Lung (tissue), 12 donors: ENCODE results near the gene SMYD4. TPM values are rescaled to one million over a fixed set of nuclear protein-coding genes. Genes with fewer than 3 reads are reported as not detected.
A peak's percentile ranks its signal among the peaks of the same experiment; 100 is the strongest.

Experiments
- ATAC-seq: fragments of 200-7000 bp; cut with Tn5 transposase; one replicate; pipeline ENCODE4 v1.9.1; 2020; ENCODE audit warnings: moderate number of reproducible peaks; ENCODE audit not compliant: insufficient read depth, low FRiP score
- DNase-seq, 3 donors: peaks; one replicate each; pipeline ENCODE4 v3.0.0-alpha.2; 2013 to 2017
- H3K27ac ChIP-seq, 2 donors: one replicate each; pipeline ENCODE4 v1.5.1; 2013; ENCODE audit warnings: mild to moderate bottlenecking in 2 of 2, moderate library complexity in 2 of 2, control low read depth in 1 of 2, inconsistent platforms in 1 of 2, low read depth in 1 of 2, low read length in 1 of 2
- H3K27me3 ChIP-seq, 3 donors: one replicate each; pipeline ENCODE4 v1.5.1; 2013; ENCODE audit warnings: low read length in 2 of 3; ENCODE audit not compliant: control insufficient read depth in 3 of 3, insufficient read depth in 3 of 3
- H3K36me3 ChIP-seq, 4 donors: one replicate each; pipeline ENCODE4 v1.5.1; 2013; ENCODE audit warnings: low read length in 4 of 4, mild to moderate bottlenecking in 1 of 4, moderate library complexity in 1 of 4; ENCODE audit not compliant: control insufficient read depth in 4 of 4, insufficient read depth in 4 of 4
- H3K4me1 ChIP-seq, 5 donors: one replicate each; pipeline ENCODE4 v1.5.1; 2013; ENCODE audit warnings: low read length in 5 of 5, mild to moderate bottlenecking in 2 of 5, moderate library complexity in 1 of 5; ENCODE audit not compliant: control insufficient read depth in 5 of 5, insufficient read depth in 5 of 5
- H3K4me3 ChIP-seq: one replicate; pipeline ENCODE4 v1.5.1; 2013; ENCODE audit warnings: mild to moderate bottlenecking, control low read depth, moderate library complexity
- H3K9ac ChIP-seq, 2 donors: one replicate each; pipeline ENCODE4 v1.5.1; 2013; ENCODE audit warnings: low read length in 2 of 2, control low read depth in 1 of 2; ENCODE audit not compliant: insufficient read depth in 1 of 2
- H3K9me3 ChIP-seq, 4 donors: one replicate each; pipeline ENCODE4 v1.5.1; 2013; ENCODE audit warnings: low read length in 3 of 4, mild to moderate bottlenecking in 1 of 4, moderate library complexity in 1 of 4; ENCODE audit not compliant: control insufficient read depth in 4 of 4, insufficient read depth in 3 of 4
- WGBS, 2 donors: extraction: QIAGEN DNeasy Blood & Tissue Kit; methylation state at CpG; one replicate each; pipeline ENCODE4 v1.1.7; 2013; 5-methylcytosine and 5-hydroxymethylcytosine counted together
- polyA plus RNA-seq, 2 donors: library from polyadenylated mRNA; stranded (reverse); fragments of 200-250 nt; gene quantifications; one replicate each; pipeline ENCODE4 v1.2.1, GENCODE V29; 2013
- total RNA-seq, 2 donors: library from RNA; depleted of rRNA in 1 of 2; stranded (reverse); fragments of >200 nt in 1 of 2; gene quantifications; one replicate each; pipeline ENCODE4 v1.2.1, GENCODE V29; 2014 to 2021
- TF ChIP-seq, protein P1 (sequence below): IDR thresholded peaks from 2 replicates; pipeline ENCODE4 v1.5.1; 2012; ENCODE audit warnings: mild to moderate bottlenecking; ENCODE audit errors: control extremely low read depth, extremely low read depth
- donor health status: control.
- donor health status: control.
- donor health status: Bipolar disorder and iron deficiency.
- donor health status: healthy.
- donor health status: DM: yes; HTN: yes; CAD: no.

The SMYD4 gene
- total and polyA plus RNA-seq, 4 donors = 7.5 to 18.2 (median 11.2) TPM

DNA sequence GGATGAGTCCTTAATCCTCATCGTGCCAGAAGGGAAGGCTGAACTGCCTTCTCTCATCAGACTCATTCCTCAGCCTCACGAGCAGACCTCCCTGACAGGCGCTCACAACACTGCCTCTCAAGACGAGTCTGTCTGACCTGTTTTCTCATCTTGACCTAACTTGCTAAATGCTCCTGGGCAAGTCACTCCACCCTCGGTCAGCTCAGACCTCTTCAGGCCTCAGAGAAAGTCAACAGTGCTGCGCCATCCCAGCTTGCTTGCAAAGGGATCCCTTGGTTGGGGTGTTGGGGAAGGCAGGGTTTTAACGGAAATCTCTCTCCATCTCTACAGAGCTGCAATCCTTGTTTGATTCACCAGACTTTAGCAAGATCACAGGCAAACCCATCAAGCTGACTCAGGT is 52.8 kb downstream of the SMYD4 start:
- Histone ChIP-seq H3K4me3 (no peak overlapping the region), H3K4me1 (peaks cover 0 to 26% (median 17%) of the 10 kb centered on the region in 5 donors), H3K9me3 (no peaks in the 10 kb centered on the region), H3K27ac (peak overlapping the region in 1 of 2 donors; percentile 17), H3K9ac (no peak overlapping the region), H3K36me3 (peaks cover 4 to 21% (median 11%) of the 10 kb centered on the region in 4 donors), H3K27me3 (no peaks in the 10 kb centered on the region)
- WGBS, 2 donors = 78 to 94% methylated on average over 7 of the region's 7 CpGs
- ATAC-seq (no peak), DNase-seq (no peak)
- TF ChIP-seq, protein P1, sequence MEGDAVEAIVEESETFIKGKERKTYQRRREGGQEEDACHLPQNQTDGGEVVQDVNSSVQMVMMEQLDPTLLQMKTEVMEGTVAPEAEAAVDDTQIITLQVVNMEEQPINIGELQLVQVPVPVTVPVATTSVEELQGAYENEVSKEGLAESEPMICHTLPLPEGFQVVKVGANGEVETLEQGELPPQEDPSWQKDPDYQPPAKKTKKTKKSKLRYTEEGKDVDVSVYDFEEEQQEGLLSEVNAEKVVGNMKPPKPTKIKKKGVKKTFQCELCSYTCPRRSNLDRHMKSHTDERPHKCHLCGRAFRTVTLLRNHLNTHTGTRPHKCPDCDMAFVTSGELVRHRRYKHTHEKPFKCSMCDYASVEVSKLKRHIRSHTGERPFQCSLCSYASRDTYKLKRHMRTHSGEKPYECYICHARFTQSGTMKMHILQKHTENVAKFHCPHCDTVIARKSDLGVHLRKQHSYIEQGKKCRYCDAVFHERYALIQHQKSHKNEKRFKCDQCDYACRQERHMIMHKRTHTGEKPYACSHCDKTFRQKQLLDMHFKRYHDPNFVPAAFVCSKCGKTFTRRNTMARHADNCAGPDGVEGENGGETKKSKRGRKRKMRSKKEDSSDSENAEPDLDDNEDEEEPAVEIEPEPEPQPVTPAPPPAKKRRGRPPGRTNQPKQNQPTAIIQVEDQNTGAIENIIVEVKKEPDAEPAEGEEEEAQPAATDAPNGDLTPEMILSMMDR = no peak

DNA sequence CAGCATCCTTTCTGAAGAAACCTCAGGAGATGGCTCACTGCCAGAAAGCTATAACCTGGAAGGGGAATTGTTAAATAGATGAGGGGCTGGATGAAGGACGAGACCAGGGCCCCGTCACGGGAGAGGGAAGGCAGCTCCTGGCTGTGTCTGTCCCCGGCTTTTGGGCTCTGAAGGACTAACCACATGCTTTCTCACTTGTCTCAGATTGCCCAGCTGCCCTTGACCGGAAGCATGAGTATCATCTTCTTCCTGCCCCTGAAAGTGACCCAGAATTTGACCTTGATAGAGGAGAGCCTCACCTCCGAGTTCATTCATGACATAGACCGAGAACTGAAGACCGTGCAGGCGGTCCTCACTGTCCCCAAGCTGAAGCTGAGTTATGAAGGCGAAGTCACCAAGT is 53.4 kb downstream of the SMYD4 start:
- Histone ChIP-seq H3K9me3 (no peaks in the 10 kb centered on the region), H3K27me3 (no peaks in the 10 kb centered on the region), H3K27ac (peak overlapping the region in 1 of 2 donors; percentile 17), H3K36me3 (peaks cover 4 to 19% (median 10%) of the 10 kb centered on the region in 4 donors), H3K9ac (no peak overlapping the region), H3K4me1 (peaks cover 0 to 26% (median 17%) of the 10 kb centered on the region in 5 donors), H3K4me3 (no peak overlapping the region)
- DNase-seq (no peak), ATAC-seq (no peak)
- WGBS, 2 donors = 92 to 96% methylated on average over 10 of the region's 10 CpGs
- TF ChIP-seq, protein P1 = no peak

DNA sequence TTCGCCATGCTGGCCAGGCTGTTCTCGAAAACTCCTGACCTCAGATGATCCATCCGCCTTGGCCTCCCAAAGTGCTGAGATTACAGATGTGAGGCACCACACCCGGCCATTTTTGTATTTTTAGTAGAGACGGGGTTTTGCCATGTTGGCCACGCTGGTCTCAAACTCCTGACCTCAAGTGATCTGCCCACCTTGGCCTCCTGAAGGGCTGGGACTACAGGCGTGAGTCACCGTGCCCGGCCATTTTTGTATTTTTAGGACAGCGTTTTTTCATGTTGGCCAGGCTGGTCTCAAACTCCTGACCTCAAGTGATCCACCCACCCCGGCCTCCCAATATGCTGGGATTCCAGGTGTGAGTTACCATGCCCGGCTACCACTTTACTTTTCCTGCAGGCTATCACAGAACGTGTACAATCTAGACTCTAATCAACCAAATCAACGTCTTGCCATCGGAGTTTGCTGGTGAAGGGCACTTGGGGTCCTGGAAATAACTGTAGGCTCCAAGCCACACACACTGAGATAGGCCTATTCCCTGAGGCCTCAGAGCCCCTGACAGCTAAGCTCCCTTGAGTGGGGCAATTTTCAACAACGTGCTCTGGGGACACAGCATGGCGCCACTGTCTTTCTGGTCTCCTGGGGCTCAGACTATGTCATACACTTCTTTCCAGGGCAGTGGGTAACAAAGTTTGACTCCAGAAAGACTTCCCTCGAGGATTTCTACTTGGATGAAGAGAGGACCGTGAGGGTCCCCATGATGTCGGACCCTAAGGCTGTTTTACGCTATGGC is 55.1 kb downstream of the SMYD4 start:
- Histone ChIP-seq H3K4me3 (no peak overlapping the region), H3K27ac (no peak overlapping the region), H3K4me1 (peaks cover 0 to 24% (median 12%) of the 10 kb centered on the region in 5 donors), H3K9me3 (no peaks in the 10 kb centered on the region), H3K36me3 (peaks cover 4 to 15% (median 8%) of the 10 kb centered on the region in 4 donors), H3K9ac (peak overlapping the region; percentile 11 to 55), H3K27me3 (no peaks in the 10 kb centered on the region)
- WGBS, 2 donors = 94 to 95% methylated on average over 21 of the region's 21 CpGs
- no peak for ATAC-seq
- TF ChIP-seq, protein P1 = no peak
- DNase-seq = no peak
